Neural cell (in vitro differentiated cells): Measurements from ENCODE around the gene MTOR. TPM values are rescaled to one million over a fixed set of nuclear protein-coding genes. Genes with fewer than 3 reads are reported as not detected.

ENCODE experiments used
- H2AFZ ChIP-seq: fragments of 200-600, 300-800 bp; sonication (generic), shearing (Covaris generic); 2 replicates; pipeline ENCODE4 v1.6.0; 2014; ENCODE audit warnings: low read depth, mild to moderate bottlenecking, antibody characterized with exemption, low read length, moderate library complexity
- H3F3A ChIP-seq: fragments of 200-600 bp; shearing (Covaris generic); 2 replicates; pipeline ENCODE4 v1.6.1; 2016; ENCODE audit warnings: mild to moderate bottlenecking, moderate library complexity, mixed read lengths, antibody characterized with exemption, low read length; ENCODE audit not compliant: insufficient read depth, poor library complexity, severe bottlenecking
- H3K27ac ChIP-seq: fragments of 200-600, 300-800 bp; sonication (generic), shearing (Covaris generic); 2 replicates; pipeline ENCODE4 v1.5.1; 2014; ENCODE audit warnings: mild to moderate bottlenecking, low read length, moderate library complexity
- H3K27me3 ChIP-seq: fragments of 300-800, 200-600 bp; sonication (generic), shearing (Covaris generic); 2 replicates; pipeline ENCODE4 v1.6.0; 2014; ENCODE audit warnings: mild to moderate bottlenecking, low read depth, low read length, moderate library complexity; ENCODE audit not compliant: insufficient read depth
- H3K36me3 ChIP-seq: fragments of 300-800, 200-600 bp; sonication (generic), shearing (Covaris generic); 2 replicates; pipeline ENCODE4 v1.5.1; 2014; ENCODE audit warnings: mild to moderate bottlenecking, antibody characterized with exemption, low read length, moderate library complexity; ENCODE audit not compliant: insufficient read depth
- H3K4me2 ChIP-seq: fragments of 300-800, 200-600 bp; sonication (generic), shearing (Covaris generic); 2 replicates; pipeline ENCODE4 v1.6.0; 2014; ENCODE audit warnings: mild to moderate bottlenecking, low read length
- H3K4me3 ChIP-seq: fragments of 300-800, 200-600 bp; sonication (generic), shearing (Covaris generic); 2 replicates; pipeline ENCODE4 v1.5.1; 2014; ENCODE audit warnings: mild to moderate bottlenecking, low read length, moderate library complexity
- H3K79me2 ChIP-seq: fragments of 200-600 bp; shearing (Covaris generic); replicated peaks from 2 replicates; pipeline ENCODE4 v1.6.0; 2014; ENCODE audit warnings: mild to moderate bottlenecking, low read length, moderate library complexity; ENCODE audit not compliant: insufficient read depth
- H3K9ac ChIP-seq: fragments of 300-800, 200-600 bp; sonication (generic), shearing (Covaris generic); 2 replicates; pipeline ENCODE4 v1.6.1; 2016; ENCODE audit warnings: mild to moderate bottlenecking, low read length, mixed read lengths
- H3K9me2 ChIP-seq: fragments of 200-600 bp; shearing (Covaris generic); 2 replicates; pipeline ENCODE4 v1.6.1; 2016; ENCODE audit warnings: mild to moderate bottlenecking, low read length, mixed read lengths; ENCODE audit not compliant: insufficient read depth
- H3K9me3 ChIP-seq: fragments of 200-600, 300-800 bp; sonication (generic), shearing (Covaris generic); 2 replicates; pipeline ENCODE4 v1.6.1; 2016; ENCODE audit warnings: mild to moderate bottlenecking, mixed run types, low read length, moderate library complexity, mixed read lengths
- H4K20me1 ChIP-seq: fragments of 200-600 bp; shearing (Covaris generic); 2 replicates; pipeline ENCODE4 v1.6.1; 2016; ENCODE audit warnings: mild to moderate bottlenecking, mixed run types; ENCODE audit not compliant: insufficient read depth
- CTCF ChIP-seq: fragments of 450-650 bp; IDR thresholded peaks from 2 replicates; pipeline ENCODE4 v1.5.1; 2014; ENCODE audit warnings: antibody characterized with exemption, mild to moderate bottlenecking, moderate library complexity; ENCODE audit not compliant: poor library complexity, severe bottlenecking
- EZH2 ChIP-seq: fragments of 200-600, 300-800 bp; shearing (Covaris generic), sonication (generic); IDR thresholded peaks from 2 replicates; pipeline ENCODE4 v1.6.1; 2014; ENCODE audit warnings: antibody characterized with exemption, low read length, borderline replicate concordance, mild to moderate bottlenecking; ENCODE audit not compliant: insufficient read depth, poor library complexity, severe bottlenecking
- MXI1 ChIP-seq: fragments of 450-650 bp; conservative IDR thresholded peaks from 2 replicates; pipeline ENCODE4 v1.6.1; 2014; ENCODE audit warnings: antibody characterized with exemption, mild to moderate bottlenecking; ENCODE audit not compliant: poor library complexity, severe bottlenecking
- POLR2AphosphoS5 ChIP-seq: IDR thresholded peaks from 2 replicates; pipeline ENCODE4 v1.6.1; 2012
- RAD21 ChIP-seq: fragments of 450-650 bp; conservative IDR thresholded peaks from 2 replicates; pipeline ENCODE4 v1.6.1; 2014; ENCODE audit warnings: antibody characterized with exemption, mild to moderate bottlenecking, moderate library complexity
- REST ChIP-seq: IDR thresholded peaks from 2 replicates; pipeline ENCODE4 v1.6.1; 2012; ENCODE audit warnings: borderline replicate concordance
- SMC3 ChIP-seq: fragments of 450-650 bp; conservative IDR thresholded peaks from 2 replicates; pipeline ENCODE4 v1.6.1; 2014; ENCODE audit warnings: antibody characterized with exemption, mild to moderate bottlenecking, moderate library complexity; ENCODE audit not compliant: poor library complexity
- polyA plus RNA-seq: library from polyadenylated mRNA; depleted of rRNA; stranded (reverse); fragments of >200 nt; gene quantifications from 2 replicates; pipeline ENCODE4 v1.2.3, GENCODE V29; 2014

MTOR gene
- polyA plus RNA-seq, 1 donor from 2014 or later = 41.2 TPM

- H3K9ac ChIP-seq = no peak overlapping the region
- no peak overlapping the region for H3K4me3 ChIP-seq
- H2AFZ ChIP-seq = no peak overlapping the region
- no peak overlapping the region for H3K4me2 ChIP-seq
- peaks cover 7% of the 10 kb centered on the region for H3K79me2 ChIP-seq
- no peaks in the 10 kb centered on the region for H3F3A ChIP-seq
- H3K27ac ChIP-seq = no peak overlapping the region
- H3K9me3 ChIP-seq = no peaks in the 10 kb centered on the region
- H3K9me2 ChIP-seq = no peaks in the 10 kb centered on the region
- no peaks in the 10 kb centered on the region for H3K36me3 ChIP-seq
- no peaks in the 10 kb centered on the region for H4K20me1 ChIP-seq
- no peaks in the 10 kb centered on the region for H3K27me3 ChIP-seq
- TF ChIP-seq REST (no peak), CTCF (no peak), RAD21 (no peak), EZH2 (no peak), SMC3 (no peak)
These were observed 4.1 kb upstream of the MTOR start for GRCh38 chr1:11266268-11267074.

- H3K4me2 ChIP-seq = no peak overlapping the region
- H3K79me2 ChIP-seq = peaks cover 1% of the 10 kb centered on the region
- no peaks in the 10 kb centered on the region for H3F3A ChIP-seq
- no peaks in the 10 kb centered on the region for H4K20me1 ChIP-seq
- H3K9me3 ChIP-seq = no peaks in the 10 kb centered on the region
- no peak overlapping the region for H3K9ac ChIP-seq
- H3K27me3 ChIP-seq = no peaks in the 10 kb centered on the region
- no peaks in the 10 kb centered on the region for H3K36me3 ChIP-seq
- TF ChIP-seq POLR2AphosphoS5 (no peak), REST (no peak), MXI1 (no peak), RAD21 (no peak), SMC3 (no peak), CTCF (no peak)
- H3K4me3 ChIP-seq = no peak overlapping the region
- no peaks in the 10 kb centered on the region for H3K9me2 ChIP-seq
- no peak overlapping the region for H3K27ac ChIP-seq
- H2AFZ ChIP-seq = no peak overlapping the region
These were observed 6.1 kb downstream of the MTOR start for GRCh38 chr1:11256299-11256698.
